ENCODE data around the gene ST3GAL6.

Gene ST3GAL6

GRCh38 chr3:98763076-98763475 is at the start of gene ST3GAL6:
ST3GAL6 (plus strand) TSS chr3:98763340; CDS start chr3:98768441, 5,101 bp downstream.
- DNase-seq: no peak

GRCh38 chr3:98713984-98714383 is 49.2 kb upstream of the ST3GAL6 start:
- DNase-seq: no peak

- DNase-seq: no peak
Measured at GRCh38 chr3:98717584-98717983, 45.6 kb upstream of the ST3GAL6 start.

- DNase-seq: no peak
Measured at GRCh38 chr3:98718730-98719129, 44.4 kb upstream of the ST3GAL6 start.

GRCh38 chr3:98721776-98722175 is 41.4 kb upstream of the ST3GAL6 start:
- DNase-seq: no peak

GRCh38 chr3:98722389-98722788 is 40.8 kb upstream of the ST3GAL6 start:
- DNase-seq: no peak

- DNase-seq: no peak
Measured at GRCh38 chr3:98725352-98725751, 37.8 kb upstream of the ST3GAL6 start.

- no peak for DNase-seq
Measured at GRCh38 chr3:98726084-98726483, 37.1 kb upstream of the ST3GAL6 start.

GRCh38 chr3:98727638-98728037 is 35.5 kb upstream of the ST3GAL6 start:
- no peak for DNase-seq

GRCh38 chr3:98728672-98729071 is 34.5 kb upstream of the ST3GAL6 start:
- DNase-seq: no peak

GRCh38 chr3:98730338-98730737 is 32.8 kb upstream of the ST3GAL6 start:
- no peak for DNase-seq

- no peak for DNase-seq
Measured at GRCh38 chr3:98730886-98731537, 32.1 kb upstream of the ST3GAL6 start.

- DNase-seq: no peak
Measured at GRCh38 chr3:98731720-98732285, 31.3 kb upstream of the ST3GAL6 start.

GRCh38 chr3:98732286-98733052 is 30.7 kb upstream of the ST3GAL6 start:
- peak; percentile 85 for DNase-seq

GRCh38 chr3:98733053-98733811 is 29.9 kb upstream of the ST3GAL6 start:
- peak; percentile 72 for DNase-seq

GRCh38 chr3:98733812-98734281 is 29.3 kb upstream of the ST3GAL6 start:
- peak; percentile 62 for DNase-seq

- DNase-seq: no peak
Measured at GRCh38 chr3:98734306-98734705, 28.8 kb upstream of the ST3GAL6 start.

- DNase-seq: no peak
Measured at GRCh38 chr3:98734735-98735134, 28.4 kb upstream of the ST3GAL6 start.

GRCh38 chr3:98735296-98735695 is 27.8 kb upstream of the ST3GAL6 start:
- no peak for DNase-seq

GRCh38 chr3:98735761-98736269 is 27.3 kb upstream of the ST3GAL6 start:
- no peak for DNase-seq

GRCh38 chr3:98737301-98737700 is 25.8 kb upstream of the ST3GAL6 start:
- no peak for DNase-seq

GRCh38 chr3:98739266-98739665 is 23.9 kb upstream of the ST3GAL6 start:
- DNase-seq: no peak

- DNase-seq: no peak
Measured at GRCh38 chr3:98740324-98740723, 22.8 kb upstream of the ST3GAL6 start.

Measured in islet precursor cell (in vitro differentiated cells).